Coronary artery (tissue), 2 donors: Measurements from ENCODE around the gene PIK3AP1.
"Not testable (repeated sequence)": the region's sequence is repeated elsewhere in the genome, so short reads cannot be mapped to it uniquely, and the experiment has no call there.

Experiments
- DNase-seq: peaks from one replicate; pipeline ENCODE4 v3.0.0-alpha.2; 2017; ENCODE audit warnings: low spot score
- H3K27ac ChIP-seq, 2 donors: fragments of 200-600 bp; sonication (generic); one replicate each; pipeline ENCODE4 v1.5.1; 2016 to 2019
- H3K4me3 ChIP-seq: fragments of 200-600 bp; sonication (generic); 2 replicates; pipeline ENCODE4 v1.5.1; 2016; ENCODE audit warnings: mild to moderate bottlenecking, moderate library complexity
- TF ChIP-seq, protein P1 (sequence below): fragments of 200-600 bp; sonication (generic); IDR thresholded peaks from one replicate; pipeline ENCODE4 v1.5.1; 2019; ENCODE audit warnings: antibody characterized with exemption

The PIK3AP1 gene

DNA sequence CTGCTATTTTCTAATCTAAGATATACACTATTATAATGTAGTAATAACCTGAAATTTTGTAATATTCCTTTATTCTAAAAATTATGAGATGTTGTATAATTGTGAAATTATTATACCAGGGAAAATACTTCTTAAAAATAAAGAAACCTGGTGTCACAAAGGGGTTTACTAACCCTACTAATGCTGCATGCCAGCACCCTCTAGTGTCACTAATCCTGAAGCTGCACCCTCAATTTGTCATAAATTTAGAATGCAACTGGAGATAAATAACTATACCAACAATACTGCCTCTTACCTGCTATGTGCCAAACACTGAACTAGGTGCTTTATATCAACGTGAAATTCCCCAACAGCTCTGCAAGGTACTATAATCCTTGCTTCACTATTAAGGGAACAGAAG is 164.3 kb downstream of the PIK3AP1 start:
- no peak overlapping the region for H3K4me3 ChIP-seq
- TF ChIP-seq, protein P1, sequence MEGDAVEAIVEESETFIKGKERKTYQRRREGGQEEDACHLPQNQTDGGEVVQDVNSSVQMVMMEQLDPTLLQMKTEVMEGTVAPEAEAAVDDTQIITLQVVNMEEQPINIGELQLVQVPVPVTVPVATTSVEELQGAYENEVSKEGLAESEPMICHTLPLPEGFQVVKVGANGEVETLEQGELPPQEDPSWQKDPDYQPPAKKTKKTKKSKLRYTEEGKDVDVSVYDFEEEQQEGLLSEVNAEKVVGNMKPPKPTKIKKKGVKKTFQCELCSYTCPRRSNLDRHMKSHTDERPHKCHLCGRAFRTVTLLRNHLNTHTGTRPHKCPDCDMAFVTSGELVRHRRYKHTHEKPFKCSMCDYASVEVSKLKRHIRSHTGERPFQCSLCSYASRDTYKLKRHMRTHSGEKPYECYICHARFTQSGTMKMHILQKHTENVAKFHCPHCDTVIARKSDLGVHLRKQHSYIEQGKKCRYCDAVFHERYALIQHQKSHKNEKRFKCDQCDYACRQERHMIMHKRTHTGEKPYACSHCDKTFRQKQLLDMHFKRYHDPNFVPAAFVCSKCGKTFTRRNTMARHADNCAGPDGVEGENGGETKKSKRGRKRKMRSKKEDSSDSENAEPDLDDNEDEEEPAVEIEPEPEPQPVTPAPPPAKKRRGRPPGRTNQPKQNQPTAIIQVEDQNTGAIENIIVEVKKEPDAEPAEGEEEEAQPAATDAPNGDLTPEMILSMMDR: no peak
- DNase-seq: no peak
- no peak overlapping the region for H3K27ac ChIP-seq

DNA sequence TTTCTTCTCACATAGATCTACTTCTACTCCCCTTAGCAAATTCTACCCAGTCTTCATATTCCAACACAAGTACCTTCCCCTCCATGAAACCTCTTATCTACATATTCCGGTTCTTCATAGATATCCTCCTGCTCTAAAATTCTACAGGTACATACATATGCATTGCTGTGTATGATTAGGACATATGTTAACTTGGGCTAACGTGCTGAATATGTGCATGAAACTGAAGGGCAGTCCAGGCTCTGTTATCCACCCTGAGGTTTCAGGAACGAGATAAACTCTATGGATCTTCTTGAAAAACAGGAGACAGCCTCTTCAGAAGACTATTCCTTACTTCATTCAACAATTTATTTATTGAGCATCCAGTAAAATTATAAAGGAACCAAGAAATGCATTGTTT is 165.0 kb downstream of the PIK3AP1 start:
- TF ChIP-seq, protein P1: no peak
- Histone ChIP-seq H3K27ac (no peak overlapping the region), H3K4me3 (no peak overlapping the region)
- no peak for DNase-seq

DNA sequence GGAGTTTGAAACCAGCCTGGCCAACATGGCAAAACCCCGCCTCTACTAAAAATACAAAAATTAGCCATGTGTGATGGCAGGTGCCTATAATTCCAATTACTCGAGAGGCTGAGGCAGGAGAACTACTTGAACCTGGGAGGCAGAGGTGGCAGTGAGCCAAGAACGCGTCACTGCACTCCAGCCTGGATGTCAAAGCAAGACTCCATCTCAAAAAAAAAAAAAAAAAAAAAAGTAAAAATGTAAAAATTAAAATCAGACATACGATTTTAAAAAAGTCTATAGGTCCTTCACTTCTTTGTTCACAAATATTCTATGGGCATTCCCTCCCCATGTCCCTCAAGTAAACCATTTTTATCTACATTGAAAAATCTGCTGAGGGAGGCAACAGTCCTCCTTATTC is 171.7 kb downstream of the PIK3AP1 start:
- DNase-seq: no peak
- TF ChIP-seq, protein P1: no peak
- H3K27ac ChIP-seq: no peak overlapping the region
- no peak overlapping the region for H3K4me3 ChIP-seq

- H3K4me3 ChIP-seq, DNase-seq, H3K27ac ChIP-seq: not testable (repeated sequence)
These were observed 174.8 kb downstream of the PIK3AP1 start for GRCh38 chr10:96545558-96545957.
